ENCODE results near the gene GNAI1. TPM values are rescaled to one million over a fixed set of nuclear protein-coding genes. Genes with fewer than 3 reads are reported as not detected.
A peak's percentile ranks its signal among the peaks of the same experiment; 100 is the strongest.

The GNAI1 gene
- total RNA-seq, 1 donor from 2014 or later = 35.5 TPM

GRCh38 chr7:80087771-80088170 lies 46.9 kb upstream of the GNAI1 start:
- H3K9ac ChIP-seq (ENCODE audit: low read length) = no peak overlapping the region
- peak overlapping the region; percentile 48 for H3K4me2 ChIP-seq (ENCODE audit: low read length)
- FAIRE-seq = peak; percentile 96
- no peaks in the 10 kb centered on the region for H3K27me3 ChIP-seq (ENCODE audit: insufficient read depth, low read length)
- H3K36me3 Mint-ChIP-seq (ENCODE audit: low read depth, unreplicated experiment) = no peaks in the 10 kb centered on the region
- no peak overlapping the region for H2AFZ ChIP-seq (ENCODE audit: low read depth, low read length)
- DNase-seq (ENCODE audit: low read depth) = no peak
- H3K27ac Mint-ChIP-seq (ENCODE audit: unreplicated experiment) = peak overlapping the region; percentile 92
- no peak overlapping the region for H3K4me3 Mint-ChIP-seq (ENCODE audit: unreplicated experiment)
- H3K4me3 ChIP-seq (ENCODE audit: insufficient read depth, low read depth, low read length) = no peak overlapping the region
- H3K36me3 ChIP-seq (ENCODE audit: insufficient read depth, low read length) = no peaks in the 10 kb centered on the region
- H3K4me1 Mint-ChIP-seq (ENCODE audit: low read depth, unreplicated experiment) = peaks cover 18% of the 10 kb centered on the region
- peak overlapping the region; percentile 0 for H3K27ac ChIP-seq (ENCODE audit: low read depth, low read length)
- no peaks in the 10 kb centered on the region for H4K20me1 ChIP-seq (ENCODE audit: insufficient read depth, low read length)
- TF ChIP-seq EZH2 (IDR thresholded peaks at IDR 0.05; ENCODE audit: insufficient read depth, low read length) (no peak), CTCF (IDR thresholded peaks at IDR 0.05; ENCODE audit: insufficient read depth, low read depth, low read length) (no peak)
- H3K27me3 Mint-ChIP-seq (ENCODE audit: low read depth, unreplicated experiment) = no peaks in the 10 kb centered on the region
- H3K79me2 ChIP-seq (ENCODE audit: insufficient read depth, low read length) = no peaks in the 10 kb centered on the region
- no peaks in the 10 kb centered on the region for H3K9me3 Mint-ChIP-seq (ENCODE audit: unreplicated experiment)
- H3K4me1 ChIP-seq (ENCODE audit: insufficient read depth, low read length) = peaks cover 15% of the 10 kb centered on the region
- no peaks in the 10 kb centered on the region for H3K9me3 ChIP-seq (ENCODE audit: insufficient read depth, low read depth, low read length)

- Histone ChIP-seq H3K4me3 (ENCODE audit: insufficient read depth, low read depth, low read length) (no peak overlapping the region), H3K27ac (ENCODE audit: low read depth, low read length) (no peak overlapping the region), H2AFZ (ENCODE audit: low read depth, low read length) (no peak overlapping the region), H3K79me2 (ENCODE audit: insufficient read depth, low read length) (no peaks in the 10 kb centered on the region), H3K27me3 (ENCODE audit: insufficient read depth, low read length) (no peaks in the 10 kb centered on the region), H3K9me3 (ENCODE audit: insufficient read depth, low read depth, low read length) (no peaks in the 10 kb centered on the region), H3K9ac (ENCODE audit: low read length) (no peak overlapping the region), H4K20me1 (ENCODE audit: insufficient read depth, low read length) (no peaks in the 10 kb centered on the region), H3K36me3 (ENCODE audit: insufficient read depth, low read length) (no peaks in the 10 kb centered on the region), H3K4me2 (ENCODE audit: low read length) (no peak overlapping the region), H3K4me1 (ENCODE audit: insufficient read depth, low read length) (peaks cover 15% of the 10 kb centered on the region)
- Mint-ChIP-seq H3K9me3 (ENCODE audit: unreplicated experiment) (no peaks in the 10 kb centered on the region), H3K4me3 (ENCODE audit: unreplicated experiment) (no peak overlapping the region), H3K36me3 (ENCODE audit: low read depth, unreplicated experiment) (no peaks in the 10 kb centered on the region), H3K4me1 (ENCODE audit: low read depth, unreplicated experiment) (peaks cover 18% of the 10 kb centered on the region), H3K27me3 (ENCODE audit: low read depth, unreplicated experiment) (no peaks in the 10 kb centered on the region), H3K27ac (ENCODE audit: unreplicated experiment) (peak overlapping the region; percentile 92)
- TF ChIP-seq EZH2 (IDR thresholded peaks at IDR 0.05; ENCODE audit: insufficient read depth, low read length) = no peak
- TF ChIP-seq CTCF (IDR thresholded peaks at IDR 0.05; ENCODE audit: insufficient read depth, low read depth, low read length) = no peak
- FAIRE-seq (no peak), DNase-seq (ENCODE audit: low read depth) (peak; percentile 16)
These were observed 45.9 kb upstream of the GNAI1 start for GRCh38 chr7:80088705-80089104.

GRCh38 chr7:80089366-80089765 lies 45.3 kb upstream of the GNAI1 start:
- peaks cover 18% of the 10 kb centered on the region for H3K4me1 Mint-ChIP-seq (ENCODE audit: low read depth, unreplicated experiment)
- no peak for DNase-seq (ENCODE audit: low read depth)
- no peaks in the 10 kb centered on the region for H3K9me3 Mint-ChIP-seq (ENCODE audit: unreplicated experiment)
- H3K4me3 ChIP-seq (ENCODE audit: insufficient read depth, low read depth, low read length) = no peak overlapping the region
- no peak for FAIRE-seq
- peaks cover 15% of the 10 kb centered on the region for H3K4me1 ChIP-seq (ENCODE audit: insufficient read depth, low read length)
- no peak overlapping the region for H3K4me3 Mint-ChIP-seq (ENCODE audit: unreplicated experiment)
- H3K36me3 ChIP-seq (ENCODE audit: insufficient read depth, low read length) = no peaks in the 10 kb centered on the region
- H3K9me3 ChIP-seq (ENCODE audit: insufficient read depth, low read depth, low read length) = no peaks in the 10 kb centered on the region
- H3K27me3 Mint-ChIP-seq (ENCODE audit: low read depth, unreplicated experiment) = no peaks in the 10 kb centered on the region
- H4K20me1 ChIP-seq (ENCODE audit: insufficient read depth, low read length) = no peaks in the 10 kb centered on the region
- no peak overlapping the region for H3K27ac Mint-ChIP-seq (ENCODE audit: unreplicated experiment)
- no peaks in the 10 kb centered on the region for H3K36me3 Mint-ChIP-seq (ENCODE audit: low read depth, unreplicated experiment)
- no peak overlapping the region for H3K4me2 ChIP-seq (ENCODE audit: low read length)
- no peak overlapping the region for H2AFZ ChIP-seq (ENCODE audit: low read depth, low read length)
- H3K79me2 ChIP-seq (ENCODE audit: insufficient read depth, low read length) = no peaks in the 10 kb centered on the region
- H3K9ac ChIP-seq (ENCODE audit: low read length) = no peak overlapping the region
- no peak overlapping the region for H3K27ac ChIP-seq (ENCODE audit: low read depth, low read length)
- TF ChIP-seq EZH2 (IDR thresholded peaks at IDR 0.05; ENCODE audit: insufficient read depth, low read length) (no peak), CTCF (IDR thresholded peaks at IDR 0.05; ENCODE audit: insufficient read depth, low read depth, low read length) (no peak)
- no peaks in the 10 kb centered on the region for H3K27me3 ChIP-seq (ENCODE audit: insufficient read depth, low read length)

Measured in astrocyte (in vitro differentiated cells and primary cell).